IMR-90 (cell line): ENCODE results near the gene METTL17. TPM values are rescaled to one million over a fixed set of nuclear protein-coding genes. Genes with fewer than 3 reads are reported as not detected.
"Not testable (repeated sequence)": the region's sequence is repeated elsewhere in the genome, so short reads cannot be mapped to it uniquely, and the experiment has no call there.

Experiments used
- ATAC-seq: fragments of 200-7000 bp; cut with Tn5 transposase; 2 replicates; pipeline ENCODE4 v1.9.1; 2020; ENCODE audit warnings: low read depth, mild to moderate bottlenecking, moderate library complexity
- BruUV-seq: library from RNA; stranded (reverse); fragments of 400-500 nt; replicated peaks from 2 replicates; lab custom pipeline; 2021; lab: Mats Ljungman, UMichigan
- CTCF ChIA-PET: fragments of 300-600 bp; formaldehyde crosslinking; extraction: SDS; loops from one replicate; lab custom pipeline; 2021; ENCODE audit warnings: antibody characterized with exemption; lab: Yijun Ruan, JAX
- POLR2A ChIA-PET: fragments of 300-600 bp; sonication (Branson Sonifier 250); formaldehyde crosslinking; loops from one replicate; lab custom pipeline; 2022; ENCODE audit warnings: antibody characterized with exemption; ENCODE audit not compliant: unreplicated experiment; lab: Charles Lee
- DNase-seq: peaks from one replicate; pipeline ENCODE4 v3.0.0; 2013
- H2AFZ ChIP-seq: replicated peaks from 2 replicates; pipeline ENCODE3; 2013; ENCODE audit warnings: low read length, mild to moderate bottlenecking; ENCODE audit not compliant: poor library complexity
- H2AK5ac ChIP-seq: 2 replicates; pipeline ENCODE4 v1.6.1; 2013; ENCODE audit warnings: low read depth, low read length, inconsistent platforms
- H2AK9ac ChIP-seq: replicated peaks from 2 replicates; pipeline ENCODE3; 2013; ENCODE audit warnings: mild to moderate bottlenecking, low read depth, low read length, moderate library complexity; ENCODE audit not compliant: poor library complexity
- H2BK120ac ChIP-seq: 2 replicates; pipeline ENCODE4 v1.6.1; 2013; ENCODE audit warnings: low read depth, low read length, inconsistent platforms
- H2BK15ac ChIP-seq: 3 replicates; pipeline ENCODE4 v1.6.1; 2013; ENCODE audit warnings: low read depth, low read length, inconsistent platforms
- H2BK20ac ChIP-seq: 2 replicates; pipeline ENCODE4 v1.6.1; 2013; ENCODE audit warnings: low read depth, mild to moderate bottlenecking, inconsistent platforms, low read length, moderate library complexity
- H2BK5ac ChIP-seq: 2 replicates; pipeline ENCODE4 v1.6.1; 2013; ENCODE audit warnings: mild to moderate bottlenecking, low read depth, low read length, inconsistent platforms; ENCODE audit not compliant: poor library complexity, severe bottlenecking
- H3K14ac ChIP-seq: replicated peaks from 2 replicates; pipeline ENCODE4 v1.6.1; 2013; ENCODE audit warnings: low read depth, low read length, inconsistent platforms
- H3K18ac ChIP-seq: 2 replicates; pipeline ENCODE4 v1.6.1; 2013; ENCODE audit warnings: low read depth, low read length, control low read depth
- H3K23ac ChIP-seq: 2 replicates; pipeline ENCODE4 v1.6.1; 2013; ENCODE audit warnings: low read depth, low read length, inconsistent platforms
- H3K27ac ChIP-seq: 2 replicates; pipeline ENCODE4 v1.5.1; 2013; ENCODE audit warnings: mild to moderate bottlenecking, control low read depth, low read length; ENCODE audit not compliant: insufficient read depth
- H3K27me3 ChIP-seq: 2 replicates; pipeline ENCODE4 v1.6.1; 2013; ENCODE audit warnings: low read length; ENCODE audit not compliant: control insufficient read depth, insufficient read depth
- H3K36me3 ChIP-seq: 2 replicates; pipeline ENCODE4 v1.6.1; 2013; ENCODE audit warnings: low read length, mixed read lengths; ENCODE audit not compliant: control insufficient read depth, insufficient read depth
- H3K4ac ChIP-seq: 2 replicates; pipeline ENCODE4 v1.6.1; 2013; ENCODE audit warnings: low read depth, low read length, inconsistent platforms
- H3K4me1 ChIP-seq: 2 replicates; pipeline ENCODE4 v1.6.1; 2013; ENCODE audit warnings: low read length, mixed read lengths; ENCODE audit not compliant: control insufficient read depth, insufficient read depth
- H3K4me2 ChIP-seq: 2 replicates; pipeline ENCODE4 v1.6.1; 2013; ENCODE audit warnings: low read depth, mild to moderate bottlenecking, control low read depth, low read length, moderate library complexity
- H3K4me3 ChIP-seq: 2 replicates; pipeline ENCODE4 v1.5.1; 2013; ENCODE audit warnings: low read depth, mild to moderate bottlenecking, control low read depth, low read length, moderate library complexity; ENCODE audit not compliant: insufficient read depth
- H3K56ac ChIP-seq: 2 replicates; pipeline ENCODE4 v1.6.1; 2013; ENCODE audit warnings: low read length, inconsistent platforms; ENCODE audit not compliant: insufficient read depth; ENCODE audit errors: extremely low read depth
- H3K79me1 ChIP-seq, 2 experiments: 2 replicates each; pipeline ENCODE4 v1.6.1; 2013; ENCODE audit warnings: low read length in 2 of 2, inconsistent platforms in 1 of 2, low read depth in 1 of 2
- H3K9ac ChIP-seq: 2 replicates; pipeline ENCODE4 v1.6.1; 2013; ENCODE audit warnings: low read depth, low read length, control low read depth
- H3K9me1 ChIP-seq: 2 replicates; pipeline ENCODE4 v1.6.1; 2013; ENCODE audit warnings: low read length, inconsistent platforms; ENCODE audit not compliant: insufficient read depth
- H3K9me3 ChIP-seq: 2 replicates; pipeline ENCODE4 v1.6.1; 2013; ENCODE audit warnings: low read length; ENCODE audit not compliant: control insufficient read depth, insufficient read depth
- H4K20me1 ChIP-seq: 2 replicates; pipeline ENCODE4 v1.6.1; 2013; ENCODE audit warnings: low read length, inconsistent platforms; ENCODE audit not compliant: insufficient read depth
- H4K5ac ChIP-seq: 2 replicates; pipeline ENCODE4 v1.6.1; 2013; ENCODE audit warnings: mild to moderate bottlenecking, low read depth, low read length, control low read depth
- H4K8ac ChIP-seq, 2 experiments: 2 replicates each; pipeline ENCODE4 v1.6.1; 2013; ENCODE audit warnings: low read depth in 2 of 2, low read length in 2 of 2, control low read depth in 1 of 2, inconsistent platforms in 1 of 2
- H4K91ac ChIP-seq: 2 replicates; pipeline ENCODE4 v1.6.1; 2013; ENCODE audit warnings: low read depth, low read length, inconsistent platforms; ENCODE audit not compliant: insufficient read depth
- WGBS, 2 experiments: methylation state at CpG; one replicate each; pipeline versions ENCODE4 v1.1.5 to v1.1.7; 2013; ENCODE audit warnings: missing lambda C conversion rate in 2 of 2; ENCODE audit not compliant: insufficient read length in 1 of 2; ENCODE audit errors: extremely low coverage in 2 of 2; 5-methylcytosine and 5-hydroxymethylcytosine counted together
- dilution Hi-C: fragments of 300-500 bp; cut with HindIII; formaldehyde crosslinking; loops from one replicate; pipeline ENCODE4 v1.14.3; 2018; ENCODE audit warnings: low sequenced_read_pairs; ENCODE audit not compliant: unreplicated experiment
- in situ Hi-C: fragments of 300-500 bp; cut with MboI; formaldehyde crosslinking; loops from 3 replicates; pipeline ENCODE4 v1.14.3; 2019; ENCODE audit warnings: low sequenced_read_pairs, inconsistent platforms, mixed read lengths
- intact Hi-C: fragments of 100-400 bp; cut with micrococcal nuclease; formaldehyde crosslinking; loops from 2 replicates; pipeline ENCODE4 v1.10.0; 2022
- polyA plus RNA-seq, 3 experiments: library from polyadenylated mRNA; depleted of rRNA; stranded (reverse); fragments of >200 nt; gene quantifications; 2 replicates each; pipeline ENCODE4 v1.2.3, GENCODE V29; 2012; ENCODE audit warnings: low replicate concordance in 1 of 3
- total RNA-seq: library from RNA; depleted of rRNA; stranded (reverse); fragments of >200 nt; gene quantifications from 2 replicates; pipeline ENCODE4 v1.2.3, GENCODE V29; 2012

Gene METTL17
- total and polyA plus RNA-seq, 2 of the 4 experiments (the other 2 are of a cell fraction), result 32.8 to 69.7 TPM

- dilution Hi-C loops, H3K9me3 ChIP-seq, H3K4me2 ChIP-seq, H3K14ac ChIP-seq, H2AK9ac ChIP-seq, POLR2A ChIA-PET, H3K4ac ChIP-seq, H4K20me1 ChIP-seq, H2BK5ac ChIP-seq, intact Hi-C loops, H3K36me3 ChIP-seq, DNase-seq, H3K27me3 ChIP-seq, H3K4me3 ChIP-seq, H3K18ac ChIP-seq, H3K23ac ChIP-seq, H4K5ac ChIP-seq, H4K91ac ChIP-seq, H2AK5ac ChIP-seq, H3K9ac ChIP-seq, BruUV-seq, H2BK15ac ChIP-seq, H2BK120ac ChIP-seq, H3K4me1 ChIP-seq, ATAC-seq, H3K27ac ChIP-seq, CTCF ChIA-PET, H2AFZ ChIP-seq, H4K8ac ChIP-seq, H3K56ac ChIP-seq, H2BK20ac ChIP-seq: not testable (repeated sequence)
- whole genome bisulfite sequencing, 2 experiments, result 100% methylated on average over 1 of the region's 4 CpGs; no CpG with 5 or more reads in 1 of the 2 experiments
- peaks cover 6 to 12% of the 10 kb centered on the region in 2 experiments; a peak in 3 of 4 replicates for H3K79me1 ChIP-seq
- H3K9me1 ChIP-seq, result peaks cover 16% of the 10 kb centered on the region
- in situ Hi-C loops, result loop anchor here (25.0 kb wide), 1 partner anchor 648 kb away; the partner anchor contains the start of genes CCNB1IP1 and PARP2
Observed at GRCh38 chr14:20985650-20986049, 4.1 kb upstream of the METTL17 start.
